ENCODE data around the gene CMTM6.

CMTM6 gene

GRCh38 chr3:32502118-32502945, at the start of gene CMTM6:
Gene CMTM6 (minus strand): TSS chr3:32502852. CDS start chr3:32502745, 107 bp downstream.
- Histone ChIP-seq H3K9me3 (ENCODE audit: control insufficient read depth, insufficient read depth, low read depth, low read length) (no peaks in the 10 kb centered on the region), H3K4me3 (ENCODE audit: low read depth, low read length) (peak within 1 kb of the TSS; percentile 97), H3K9ac (ENCODE audit: low read length) (peak within 1 kb of the TSS; percentile 78), H3K27ac (ENCODE audit: low read depth, low read length) (peak within 1 kb of the TSS; percentile 62; the same call in 1 of the 2 replicates), H3K4me1 (ENCODE audit: control insufficient read depth, insufficient read depth, low read length) (peaks cover 14% of the 10 kb centered on the region), H3K36me3 (ENCODE audit: control insufficient read depth, insufficient read depth, low read length) (no peaks in the 10 kb centered on the region), H3K27me3 (ENCODE audit: control insufficient read depth, insufficient read depth, low read length) (no peaks in the 10 kb centered on the region)

GRCh38 chr3:32552013-32552412, 49.4 kb upstream of the CMTM6 start:
- Histone ChIP-seq H3K27me3 (ENCODE audit: control insufficient read depth, insufficient read depth, low read length) (no peaks in the 10 kb centered on the region), H3K27ac (ENCODE audit: low read depth, low read length) (no peak overlapping the region), H3K9me3 (ENCODE audit: control insufficient read depth, insufficient read depth, low read depth, low read length) (no peaks in the 10 kb centered on the region), H3K36me3 (ENCODE audit: control insufficient read depth, insufficient read depth, low read length) (no peaks in the 10 kb centered on the region), H3K4me1 (ENCODE audit: control insufficient read depth, insufficient read depth, low read length) (peaks cover 16% of the 10 kb centered on the region), H3K9ac (ENCODE audit: low read length) (no peak overlapping the region), H3K4me3 (ENCODE audit: low read depth, low read length) (no peak overlapping the region)

GRCh38 chr3:32551496-32551895, 48.8 kb upstream of the CMTM6 start:
- H3K27me3 ChIP-seq (ENCODE audit: control insufficient read depth, insufficient read depth, low read length), result no peaks in the 10 kb centered on the region
- no peaks in the 10 kb centered on the region for H3K9me3 ChIP-seq (ENCODE audit: control insufficient read depth, insufficient read depth, low read depth, low read length)
- H3K27ac ChIP-seq (ENCODE audit: low read depth, low read length), result no peak overlapping the region
- H3K36me3 ChIP-seq (ENCODE audit: control insufficient read depth, insufficient read depth, low read length), result no peaks in the 10 kb centered on the region
- H3K9ac ChIP-seq (ENCODE audit: low read length), result no peak overlapping the region
- peaks cover 16% of the 10 kb centered on the region for H3K4me1 ChIP-seq (ENCODE audit: control insufficient read depth, insufficient read depth, low read length)
- no peak overlapping the region for H3K4me3 ChIP-seq (ENCODE audit: low read depth, low read length)

GRCh38 chr3:32551087-32551486, 48.4 kb upstream of the CMTM6 start:
- Histone ChIP-seq H3K4me3 (ENCODE audit: low read depth, low read length) (no peak overlapping the region), H3K27me3 (ENCODE audit: control insufficient read depth, insufficient read depth, low read length) (no peaks in the 10 kb centered on the region), H3K4me1 (ENCODE audit: control insufficient read depth, insufficient read depth, low read length) (peaks cover 15% of the 10 kb centered on the region), H3K36me3 (ENCODE audit: control insufficient read depth, insufficient read depth, low read length) (no peaks in the 10 kb centered on the region), H3K9ac (ENCODE audit: low read length) (no peak overlapping the region), H3K9me3 (ENCODE audit: control insufficient read depth, insufficient read depth, low read depth, low read length) (no peaks in the 10 kb centered on the region), H3K27ac (ENCODE audit: low read depth, low read length) (no peak overlapping the region)

- no peaks in the 10 kb centered on the region for H3K27me3 ChIP-seq (ENCODE audit: control insufficient read depth, insufficient read depth, low read length)
- H3K4me3 ChIP-seq (ENCODE audit: low read depth, low read length), result no peak overlapping the region
- H3K4me1 ChIP-seq (ENCODE audit: control insufficient read depth, insufficient read depth, low read length), result peaks cover 5% of the 10 kb centered on the region
- no peaks in the 10 kb centered on the region for H3K9me3 ChIP-seq (ENCODE audit: control insufficient read depth, insufficient read depth, low read depth, low read length)
- H3K36me3 ChIP-seq (ENCODE audit: control insufficient read depth, insufficient read depth, low read length), result peaks cover 12% of the 10 kb centered on the region
- no peak overlapping the region for H3K27ac ChIP-seq (ENCODE audit: low read depth, low read length)
- H3K9ac ChIP-seq (ENCODE audit: low read length), result no peak overlapping the region
These were observed 42.7 kb upstream of the CMTM6 start for GRCh38 chr3:32545305-32545704.

- Histone ChIP-seq H3K27me3 (ENCODE audit: control insufficient read depth, insufficient read depth, low read length) (no peaks in the 10 kb centered on the region), H3K9ac (ENCODE audit: low read length) (no peak overlapping the region), H3K4me1 (ENCODE audit: control insufficient read depth, insufficient read depth, low read length) (peaks cover 5% of the 10 kb centered on the region), H3K9me3 (ENCODE audit: control insufficient read depth, insufficient read depth, low read depth, low read length) (no peaks in the 10 kb centered on the region), H3K27ac (ENCODE audit: low read depth, low read length) (no peak overlapping the region), H3K36me3 (ENCODE audit: control insufficient read depth, insufficient read depth, low read length) (peaks cover 16% of the 10 kb centered on the region), H3K4me3 (ENCODE audit: low read depth, low read length) (no peak overlapping the region)
These were observed 42.2 kb upstream of the CMTM6 start for GRCh38 chr3:32544894-32545293.

- Histone ChIP-seq H3K9me3 (ENCODE audit: control insufficient read depth, insufficient read depth, low read depth, low read length) (no peaks in the 10 kb centered on the region), H3K27me3 (ENCODE audit: control insufficient read depth, insufficient read depth, low read length) (no peaks in the 10 kb centered on the region), H3K9ac (ENCODE audit: low read length) (no peak overlapping the region), H3K36me3 (ENCODE audit: control insufficient read depth, insufficient read depth, low read length) (peaks cover 22% of the 10 kb centered on the region), H3K4me3 (ENCODE audit: low read depth, low read length) (no peak overlapping the region), H3K27ac (ENCODE audit: low read depth, low read length) (no peak overlapping the region), H3K4me1 (ENCODE audit: control insufficient read depth, insufficient read depth, low read length) (no peaks in the 10 kb centered on the region)
These were observed 40.2 kb upstream of the CMTM6 start for GRCh38 chr3:32542807-32543206.

- Histone ChIP-seq H3K36me3 (ENCODE audit: control insufficient read depth, insufficient read depth, low read length) (peaks cover 31% of the 10 kb centered on the region), H3K4me3 (ENCODE audit: low read depth, low read length) (no peak overlapping the region), H3K9ac (ENCODE audit: low read length) (no peak overlapping the region), H3K4me1 (ENCODE audit: control insufficient read depth, insufficient read depth, low read length) (no peaks in the 10 kb centered on the region), H3K27ac (ENCODE audit: low read depth, low read length) (no peak overlapping the region), H3K27me3 (ENCODE audit: control insufficient read depth, insufficient read depth, low read length) (no peaks in the 10 kb centered on the region), H3K9me3 (ENCODE audit: control insufficient read depth, insufficient read depth, low read depth, low read length) (no peaks in the 10 kb centered on the region)
These were observed 38.2 kb upstream of the CMTM6 start for GRCh38 chr3:32540899-32541298.

- H3K27me3 ChIP-seq (ENCODE audit: control insufficient read depth, insufficient read depth, low read length), result no peaks in the 10 kb centered on the region
- H3K36me3 ChIP-seq (ENCODE audit: control insufficient read depth, insufficient read depth, low read length), result peaks cover 65% of the 10 kb centered on the region
- no peaks in the 10 kb centered on the region for H3K9me3 ChIP-seq (ENCODE audit: control insufficient read depth, insufficient read depth, low read depth, low read length)
- H3K27ac ChIP-seq (ENCODE audit: low read depth, low read length), result no peak overlapping the region
- no peak overlapping the region for H3K4me3 ChIP-seq (ENCODE audit: low read depth, low read length)
- H3K9ac ChIP-seq (ENCODE audit: low read length), result no peak overlapping the region
- no peaks in the 10 kb centered on the region for H3K4me1 ChIP-seq (ENCODE audit: control insufficient read depth, insufficient read depth, low read length)
These were observed 29.8 kb upstream of the CMTM6 start for GRCh38 chr3:32532434-32532833.

- no peak overlapping the region for H3K9ac ChIP-seq (ENCODE audit: low read length)
- H3K4me3 ChIP-seq (ENCODE audit: low read depth, low read length), result no peak overlapping the region
- H3K36me3 ChIP-seq (ENCODE audit: control insufficient read depth, insufficient read depth, low read length), result peaks cover 70% of the 10 kb centered on the region
- H3K27ac ChIP-seq (ENCODE audit: low read depth, low read length), result no peak overlapping the region
- H3K27me3 ChIP-seq (ENCODE audit: control insufficient read depth, insufficient read depth, low read length), result no peaks in the 10 kb centered on the region
- H3K4me1 ChIP-seq (ENCODE audit: control insufficient read depth, insufficient read depth, low read length), result no peaks in the 10 kb centered on the region
- H3K9me3 ChIP-seq (ENCODE audit: control insufficient read depth, insufficient read depth, low read depth, low read length), result no peaks in the 10 kb centered on the region
These were observed 28.5 kb upstream of the CMTM6 start for GRCh38 chr3:32531010-32531647.

- no peaks in the 10 kb centered on the region for H3K4me1 ChIP-seq (ENCODE audit: control insufficient read depth, insufficient read depth, low read length)
- H3K36me3 ChIP-seq (ENCODE audit: control insufficient read depth, insufficient read depth, low read length), result peaks cover 61% of the 10 kb centered on the region
- H3K27ac ChIP-seq (ENCODE audit: low read depth, low read length), result no peak overlapping the region
- no peak overlapping the region for H3K4me3 ChIP-seq (ENCODE audit: low read depth, low read length)
- H3K9me3 ChIP-seq (ENCODE audit: control insufficient read depth, insufficient read depth, low read depth, low read length), result no peaks in the 10 kb centered on the region
- H3K9ac ChIP-seq (ENCODE audit: low read length), result no peak overlapping the region
- no peaks in the 10 kb centered on the region for H3K27me3 ChIP-seq (ENCODE audit: control insufficient read depth, insufficient read depth, low read length)
These were observed 23.1 kb upstream of the CMTM6 start for GRCh38 chr3:32525720-32526119.
